Activated T-cell treated with anti-CD3 and anti-CD28 coated beads, Interleukin-2, amount 50 U/mL, for 1 hour (primary cell): ENCODE measurements around the gene LSM11.
A peak's percentile ranks its signal among the peaks of the same experiment; 100 is the strongest.
"Not testable (repeated sequence)": the region's sequence is repeated elsewhere in the genome, so short reads cannot be mapped to it uniquely, and the experiment has no call there.

ENCODE experiments used
- DNase-seq: peaks from one replicate; pipeline ENCODE4 v3.0.0-alpha.2; 2020

The LSM11 gene

GRCh38 chr5:157743163-157744050 lies at the start of gene LSM11:
Gene LSM11 (plus strand): TSS chr5:157743712. CDS start chr5:157743751, 39 bp downstream.
- DNase-seq = peak; percentile 99

- DNase-seq = not testable (repeated sequence)
Observed at GRCh38 chr5:157693816-157694215, 49.7 kb upstream of the LSM11 start.

GRCh38 chr5:157696154-157696553 lies 47.4 kb upstream of the LSM11 start:
- not testable (repeated sequence) for DNase-seq

- not testable (repeated sequence) for DNase-seq
Observed at GRCh38 chr5:157698674-157699073, 44.8 kb upstream of the LSM11 start.

GRCh38 chr5:157703736-157704135 lies 39.8 kb upstream of the LSM11 start:
- no peak for DNase-seq

GRCh38 chr5:157708866-157709265 lies 34.6 kb upstream of the LSM11 start:
- DNase-seq = no peak

- no peak for DNase-seq
Observed at GRCh38 chr5:157709346-157709745, 34.2 kb upstream of the LSM11 start.

- no peak for DNase-seq
Observed at GRCh38 chr5:157710431-157710830, 33.1 kb upstream of the LSM11 start.

- no peak for DNase-seq
Observed at GRCh38 chr5:157710882-157711281, 32.6 kb upstream of the LSM11 start.

- DNase-seq = no peak
Observed at GRCh38 chr5:157713830-157714595, 29.5 kb upstream of the LSM11 start.

- no peak for DNase-seq
Observed at GRCh38 chr5:157714596-157714864, 29.0 kb upstream of the LSM11 start.

GRCh38 chr5:157718519-157718918 lies 25.0 kb upstream of the LSM11 start:
- DNase-seq = no peak

GRCh38 chr5:157719245-157719644 lies 24.3 kb upstream of the LSM11 start:
- no peak for DNase-seq

- DNase-seq = no peak
Observed at GRCh38 chr5:157721159-157721558, 22.4 kb upstream of the LSM11 start.

GRCh38 chr5:157722895-157723294 lies 20.6 kb upstream of the LSM11 start:
- not testable (repeated sequence) for DNase-seq

- DNase-seq = not testable (repeated sequence)
Observed at GRCh38 chr5:157726607-157727006, 16.9 kb upstream of the LSM11 start.

- not testable (repeated sequence) for DNase-seq
Observed at GRCh38 chr5:157727858-157728257, 15.7 kb upstream of the LSM11 start.

GRCh38 chr5:157729858-157730257 lies 13.7 kb upstream of the LSM11 start:
- no peak for DNase-seq

- no peak for DNase-seq
Observed at GRCh38 chr5:157730900-157731271, 12.6 kb upstream of the LSM11 start.

GRCh38 chr5:157731272-157732129 lies 12.0 kb upstream of the LSM11 start, which contains the start of gene THG1L:
Gene THG1L (plus strand): TSS chr5:157731420. CDS start chr5:157731441, 21 bp downstream.
- DNase-seq = peak; percentile 99

GRCh38 chr5:157732130-157732514 lies 11.4 kb upstream of the LSM11 start:
- no peak for DNase-seq

GRCh38 chr5:157732596-157733262 lies 10.8 kb upstream of the LSM11 start:
- no peak for DNase-seq

- no peak for DNase-seq
Observed at GRCh38 chr5:157734436-157734835, 9.1 kb upstream of the LSM11 start.
